ENCODE results near the gene CFAP61.

Gene CFAP61

DNA sequence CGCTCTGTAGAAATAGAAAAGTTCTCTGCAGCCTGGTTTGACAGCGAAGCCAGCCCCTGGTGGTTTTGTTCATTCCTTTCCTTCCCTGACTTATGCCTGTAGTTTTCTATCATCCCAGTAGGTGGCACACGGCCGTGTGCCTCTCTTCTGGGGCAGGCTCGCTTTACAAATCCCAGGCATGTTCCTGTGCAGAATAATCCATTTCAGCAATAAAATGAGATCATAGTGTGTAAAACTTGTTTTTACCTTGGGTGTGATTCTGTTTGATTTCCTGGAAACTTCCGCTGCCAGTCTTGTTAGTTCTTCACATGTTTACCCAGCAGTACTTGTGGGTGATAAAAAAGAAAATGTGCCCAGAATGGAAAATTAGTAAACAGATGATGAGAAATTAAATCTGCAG lies 308.1 kb downstream of the CFAP61 start:
- H3K4me2 ChIP-seq, result no peak overlapping the region; the same call in 1 of the 2 replicates
- peaks cover 7% of the 10 kb centered on the region for H3K4me1 ChIP-seq (ENCODE audit: low read depth, poor library complexity, severe bottlenecking)
- H3K36me3 ChIP-seq (ENCODE audit: insufficient read depth), result no peaks in the 10 kb centered on the region
- no peaks in the 10 kb centered on the region for H4K20me1 ChIP-seq (ENCODE audit: insufficient read depth)
- no peaks in the 10 kb centered on the region for H3K79me2 ChIP-seq (ENCODE audit: insufficient read depth, low read depth)
- no peak overlapping the region for H3K27ac ChIP-seq
- H3K4me3 ChIP-seq (IDR thresholded peaks at IDR 0.05; ENCODE audit: insufficient read depth, low read depth, low read length), result no peak overlapping the region
- TF ChIP-seq, protein P1, sequence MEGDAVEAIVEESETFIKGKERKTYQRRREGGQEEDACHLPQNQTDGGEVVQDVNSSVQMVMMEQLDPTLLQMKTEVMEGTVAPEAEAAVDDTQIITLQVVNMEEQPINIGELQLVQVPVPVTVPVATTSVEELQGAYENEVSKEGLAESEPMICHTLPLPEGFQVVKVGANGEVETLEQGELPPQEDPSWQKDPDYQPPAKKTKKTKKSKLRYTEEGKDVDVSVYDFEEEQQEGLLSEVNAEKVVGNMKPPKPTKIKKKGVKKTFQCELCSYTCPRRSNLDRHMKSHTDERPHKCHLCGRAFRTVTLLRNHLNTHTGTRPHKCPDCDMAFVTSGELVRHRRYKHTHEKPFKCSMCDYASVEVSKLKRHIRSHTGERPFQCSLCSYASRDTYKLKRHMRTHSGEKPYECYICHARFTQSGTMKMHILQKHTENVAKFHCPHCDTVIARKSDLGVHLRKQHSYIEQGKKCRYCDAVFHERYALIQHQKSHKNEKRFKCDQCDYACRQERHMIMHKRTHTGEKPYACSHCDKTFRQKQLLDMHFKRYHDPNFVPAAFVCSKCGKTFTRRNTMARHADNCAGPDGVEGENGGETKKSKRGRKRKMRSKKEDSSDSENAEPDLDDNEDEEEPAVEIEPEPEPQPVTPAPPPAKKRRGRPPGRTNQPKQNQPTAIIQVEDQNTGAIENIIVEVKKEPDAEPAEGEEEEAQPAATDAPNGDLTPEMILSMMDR (conservative IDR thresholded peaks at IDR 0.05; ENCODE audit: low read depth, low read length), result peak; percentile 75
- H3K9ac ChIP-seq, result no peak overlapping the region
- H3K27me3 ChIP-seq (ENCODE audit: insufficient read depth, low read depth), result no peaks in the 10 kb centered on the region
- peak overlapping the region; percentile 4; the same call in 1 of the 2 replicates for H2AFZ ChIP-seq (ENCODE audit: low read depth)

DNA sequence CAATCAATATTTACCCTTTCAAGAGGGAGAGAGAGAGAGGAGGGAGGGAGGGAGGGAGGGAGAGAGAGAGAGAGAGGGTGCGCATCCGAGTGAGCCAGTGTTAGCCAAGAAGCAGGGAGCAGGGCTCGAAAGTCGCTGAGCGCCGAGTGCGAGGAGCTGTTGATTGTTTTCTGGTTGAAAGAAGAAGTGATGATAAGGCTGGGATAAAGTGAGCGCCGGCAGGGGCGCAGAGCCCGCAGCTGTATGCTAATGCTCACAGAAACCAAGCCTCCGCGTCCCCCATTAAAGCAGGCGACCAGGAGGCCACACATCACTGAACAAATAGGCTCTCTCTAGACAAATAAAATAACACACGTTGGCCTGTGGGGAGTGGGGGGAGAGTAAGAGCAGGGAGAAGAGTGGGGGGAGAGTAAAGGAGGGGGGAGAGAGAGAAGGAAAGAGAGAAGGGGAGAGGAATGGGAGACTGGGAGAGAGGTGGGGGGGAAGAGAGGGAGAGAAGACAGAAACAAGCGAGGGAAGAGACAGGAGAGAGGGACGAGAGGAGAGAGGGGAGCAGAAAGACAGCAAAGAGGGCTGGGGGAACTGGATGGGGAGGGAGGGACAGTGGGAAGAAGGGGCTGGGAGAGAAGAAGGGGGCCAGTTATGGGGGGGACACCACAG lies 310.6 kb downstream of the CFAP61 start:
- no peaks in the 10 kb centered on the region for H4K20me1 ChIP-seq (ENCODE audit: insufficient read depth)
- H2AFZ ChIP-seq (ENCODE audit: low read depth), result no peak overlapping the region
- no peaks in the 10 kb centered on the region for H3K36me3 ChIP-seq (ENCODE audit: insufficient read depth)
- no peak overlapping the region for H3K4me2 ChIP-seq
- H3K27ac ChIP-seq, result no peak overlapping the region
- H3K27me3 ChIP-seq (ENCODE audit: insufficient read depth, low read depth), result no peaks in the 10 kb centered on the region
- no peak overlapping the region for H3K9ac ChIP-seq
- peaks cover 7% of the 10 kb centered on the region for H3K4me1 ChIP-seq (ENCODE audit: low read depth, poor library complexity, severe bottlenecking)
- H3K79me2 ChIP-seq (ENCODE audit: insufficient read depth, low read depth), result no peaks in the 10 kb centered on the region
- TF ChIP-seq, protein P1 (conservative IDR thresholded peaks at IDR 0.05; ENCODE audit: low read depth, low read length), result no peak
- no peak overlapping the region for H3K4me3 ChIP-seq (IDR thresholded peaks at IDR 0.05; ENCODE audit: insufficient read depth, low read depth, low read length)

DNA sequence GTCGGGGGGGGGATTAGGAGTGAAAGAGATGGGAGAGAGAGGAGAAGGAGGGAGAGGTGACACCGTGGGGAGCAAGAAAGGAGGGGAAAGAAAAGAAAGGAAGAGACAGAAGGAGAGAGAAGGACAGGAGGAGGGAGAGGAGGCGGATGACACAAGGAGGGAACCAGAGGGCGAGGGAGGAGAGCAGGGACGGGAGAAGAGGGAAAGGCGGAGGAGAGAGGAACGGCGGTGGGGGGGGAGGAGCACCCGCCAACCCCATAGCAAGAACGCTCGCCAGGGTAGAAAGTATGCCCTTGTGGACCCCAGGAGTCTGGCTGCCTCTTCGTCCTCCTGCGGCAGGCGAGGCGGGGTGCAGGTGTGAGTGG lies 311.1 kb downstream of the CFAP61 start:
- Histone ChIP-seq H3K4me2 (no peak overlapping the region), H4K20me1 (ENCODE audit: insufficient read depth) (no peaks in the 10 kb centered on the region), H3K9ac (no peak overlapping the region), H3K27ac (no peak overlapping the region), H3K79me2 (ENCODE audit: insufficient read depth, low read depth) (no peaks in the 10 kb centered on the region), H3K36me3 (ENCODE audit: insufficient read depth) (no peaks in the 10 kb centered on the region), H3K4me1 (ENCODE audit: low read depth, poor library complexity, severe bottlenecking) (peaks cover 7% of the 10 kb centered on the region), H3K4me3 (IDR thresholded peaks at IDR 0.05; ENCODE audit: insufficient read depth, low read depth, low read length) (no peak overlapping the region), H3K27me3 (ENCODE audit: insufficient read depth, low read depth) (no peaks in the 10 kb centered on the region), H2AFZ (ENCODE audit: low read depth) (no peak overlapping the region)
- TF ChIP-seq, protein P1 (conservative IDR thresholded peaks at IDR 0.05; ENCODE audit: low read depth, low read length), result no peak

DNA sequence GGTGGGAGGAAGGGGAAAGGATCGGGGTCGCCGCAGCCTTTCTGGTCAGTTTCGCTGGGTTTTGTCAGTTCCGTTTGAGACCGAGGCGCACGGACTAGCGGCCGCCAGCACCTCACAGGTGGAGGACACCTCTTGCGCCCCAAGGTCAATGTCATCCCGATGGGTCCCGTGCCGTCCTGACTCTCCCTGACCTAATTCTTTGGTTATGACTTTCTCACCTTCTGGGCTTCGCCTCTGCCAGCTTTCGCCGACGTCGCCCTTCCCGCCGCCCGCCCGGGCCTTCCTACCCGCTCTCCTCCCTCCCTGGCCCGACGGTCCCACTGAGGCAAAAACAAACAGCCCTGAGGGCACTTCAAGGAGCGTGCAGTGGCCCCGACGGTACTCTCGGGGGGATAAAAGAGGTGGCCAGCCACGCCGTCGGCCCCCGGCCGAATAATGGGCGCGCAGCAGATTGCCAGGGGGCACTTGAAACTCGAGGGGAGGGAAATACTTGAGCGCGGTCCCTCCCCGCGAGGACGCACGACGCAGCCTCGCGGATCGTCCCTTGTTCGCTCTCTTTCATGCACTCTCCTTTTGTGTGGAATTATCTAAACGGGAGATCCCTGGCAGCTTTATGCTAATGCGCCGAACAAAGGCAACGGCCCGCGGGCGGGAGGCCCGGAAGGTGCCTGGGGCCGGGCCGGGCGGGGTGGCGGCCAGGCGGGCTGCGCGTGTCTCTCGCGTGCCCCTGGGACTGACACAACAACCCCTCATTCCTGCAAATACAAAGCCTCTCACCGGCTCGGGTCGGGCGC lies 311.7 kb downstream of the CFAP61 start:
- Histone ChIP-seq H3K4me2 (no peak overlapping the region), H2AFZ (ENCODE audit: low read depth) (no peak overlapping the region), H4K20me1 (ENCODE audit: insufficient read depth) (no peaks in the 10 kb centered on the region), H3K79me2 (ENCODE audit: insufficient read depth, low read depth) (no peaks in the 10 kb centered on the region), H3K9ac (no peak overlapping the region), H3K4me3 (IDR thresholded peaks at IDR 0.05; ENCODE audit: insufficient read depth, low read depth, low read length) (no peak overlapping the region), H3K27ac (no peak overlapping the region), H3K4me1 (ENCODE audit: low read depth, poor library complexity, severe bottlenecking) (peaks cover under 1% of the 10 kb centered on the region), H3K36me3 (ENCODE audit: insufficient read depth) (no peaks in the 10 kb centered on the region), H3K27me3 (ENCODE audit: insufficient read depth, low read depth) (no peaks in the 10 kb centered on the region)
- TF ChIP-seq, protein P1 (conservative IDR thresholded peaks at IDR 0.05; ENCODE audit: low read depth, low read length), result no peak

Measured in KMS-11 (cell line).